ENCODE results near the gene STYXL1.

DNA sequence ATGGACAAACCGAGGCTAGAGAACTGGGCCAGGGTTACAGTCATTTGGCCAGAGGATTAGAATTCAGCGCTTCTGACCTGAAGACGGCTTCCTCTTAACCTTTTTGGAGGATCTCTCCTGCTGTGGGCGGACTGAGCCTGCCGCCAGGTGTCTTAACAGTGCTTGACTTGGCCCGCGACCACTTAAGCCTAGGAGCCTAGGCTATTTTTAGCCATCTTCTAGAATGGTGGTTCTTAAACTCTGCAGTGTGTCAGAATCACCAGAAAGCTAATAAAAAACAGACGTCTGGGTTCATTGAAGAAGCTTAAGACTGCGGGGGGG is 828 bp upstream of the STYXL1 start:
- TF ChIP-seq EZH2phosphoT487 (IDR thresholded peaks at IDR 0.05; ENCODE audit: insufficient read depth, low read depth) (no peak), EZH2 (IDR thresholded peaks at IDR 0.05; ENCODE audit: insufficient read depth, poor library complexity, severe bottlenecking) (no peak)

Measured in GM23248 (cell line).